Endothelial cell (in vitro differentiated cells): ENCODE results near the gene RER1. TPM values are rescaled to one million over a fixed set of nuclear protein-coding genes. Genes with fewer than 3 reads are reported as not detected.

Experiments used
- DNase-seq: peaks from one replicate; pipeline ENCODE4 v3.0.0; 2021; ENCODE audit warnings: low spot score
- H3K27ac Mint-ChIP-seq: one replicate; pipeline ENCODE4 v1.8.0; 2021; ENCODE audit warnings: mixed read lengths, inconsistent platforms; ENCODE audit not compliant: unreplicated experiment
- H3K27me3 Mint-ChIP-seq: one replicate; pipeline ENCODE4 v1.8.0; 2021; ENCODE audit warnings: mild to moderate bottlenecking, moderate library complexity, mixed read lengths, inconsistent platforms; ENCODE audit not compliant: unreplicated experiment
- H3K36me3 Mint-ChIP-seq: one replicate; pipeline ENCODE4 v1.8.0; 2021; ENCODE audit warnings: mild to moderate bottlenecking, low read depth, mixed read lengths, inconsistent platforms; ENCODE audit not compliant: unreplicated experiment
- H3K4me1 Mint-ChIP-seq: one replicate; pipeline ENCODE4 v1.8.0; 2021; ENCODE audit warnings: mild to moderate bottlenecking, mixed read lengths, inconsistent platforms; ENCODE audit not compliant: unreplicated experiment
- H3K4me3 Mint-ChIP-seq: one replicate; pipeline ENCODE4 v1.8.0; 2021; ENCODE audit warnings: mild to moderate bottlenecking, mixed read lengths, inconsistent platforms; ENCODE audit not compliant: unreplicated experiment
- H3K9me3 Mint-ChIP-seq: one replicate; pipeline ENCODE4 v1.8.0; 2021; ENCODE audit warnings: mixed read lengths, inconsistent platforms; ENCODE audit not compliant: unreplicated experiment
- CTCF ChIP-seq: fragments of 200-600 bp; sonication (generic); IDR thresholded peaks from one replicate; pipeline ENCODE4 v1.5.0; 2021; ENCODE audit warnings: antibody characterized with exemption; ENCODE audit not compliant: unreplicated experiment
- total RNA-seq: library from RNA; stranded (reverse); fragmentation: NEBNext Ultra II Directional; extraction: Animal tissue kit (Norgen Biotek cat#: 25700); gene quantifications from one replicate; pipeline ENCODE4 v1.2.1, GENCODE V29; 2021; ENCODE audit not compliant: unreplicated experiment

The RER1 gene
- total RNA-seq, 1 donor from 2014 or later = 141 TPM

- H3K9me3 Mint-ChIP-seq = peaks cover 3% of the 10 kb centered on the region
- H3K36me3 Mint-ChIP-seq = no peaks in the 10 kb centered on the region
- H3K4me1 Mint-ChIP-seq = no peaks in the 10 kb centered on the region
- H3K27ac Mint-ChIP-seq = no peak overlapping the region
- H3K4me3 Mint-ChIP-seq = no peak overlapping the region
- H3K27me3 Mint-ChIP-seq = no peaks in the 10 kb centered on the region
- TF ChIP-seq CTCF = no peak
- DNase-seq = no peak
Observed at GRCh38 chr1:2358072-2358471, 33.6 kb upstream of the RER1 start.

GRCh38 chr1:2358651-2359640, 32.7 kb upstream of the RER1 start:
- DNase-seq = no peak
- TF ChIP-seq CTCF = no peak
- Mint-ChIP-seq H3K36me3 (peaks cover 3% of the 10 kb centered on the region), H3K4me3 (no peak overlapping the region), H3K27me3 (no peaks in the 10 kb centered on the region), H3K9me3 (peaks cover 3% of the 10 kb centered on the region), H3K27ac (no peak overlapping the region), H3K4me1 (no peaks in the 10 kb centered on the region)

- no peak for DNase-seq
- TF ChIP-seq CTCF = no peak
- H3K9me3 Mint-ChIP-seq = peaks cover 3% of the 10 kb centered on the region
- H3K36me3 Mint-ChIP-seq = peaks cover 4% of the 10 kb centered on the region
- no peaks in the 10 kb centered on the region for H3K4me1 Mint-ChIP-seq
- no peak overlapping the region for H3K4me3 Mint-ChIP-seq
- H3K27me3 Mint-ChIP-seq = no peaks in the 10 kb centered on the region
- H3K27ac Mint-ChIP-seq = no peak overlapping the region
Observed at GRCh38 chr1:2360588-2361364, 30.9 kb upstream of the RER1 start.

GRCh38 chr1:2363847-2364513, 27.7 kb upstream of the RER1 start:
- Mint-ChIP-seq H3K36me3 (peaks cover 7% of the 10 kb centered on the region), H3K27me3 (peaks cover 1% of the 10 kb centered on the region), H3K4me3 (no peak overlapping the region), H3K27ac (no peak overlapping the region), H3K4me1 (no peaks in the 10 kb centered on the region), H3K9me3 (peaks cover 3% of the 10 kb centered on the region)
- no peak for TF ChIP-seq CTCF
- no peak for DNase-seq
